Type B pancreatic cell (in vitro differentiated cells): ENCODE data around the gene IL1RAPL2. TPM values are rescaled to one million over a fixed set of nuclear protein-coding genes. Genes with fewer than 3 reads are reported as not detected.

ENCODE experiments used
- DNase-seq: peaks from one replicate; pipeline ENCODE4 v3.0.0; 2021; ENCODE audit warnings: mixed read lengths; ENCODE audit not compliant: unreplicated experiment; ENCODE audit errors: extremely low spot score
- H3K27ac Mint-ChIP-seq: 2 replicates; pipeline ENCODE4 v1.8.0; 2021; ENCODE audit warnings: mild to moderate bottlenecking, mixed read lengths
- H3K27me3 Mint-ChIP-seq: 2 replicates; pipeline ENCODE4 v1.8.0; 2021; ENCODE audit warnings: mixed read lengths
- H3K36me3 Mint-ChIP-seq: 2 replicates; pipeline ENCODE4 v1.8.0; 2021; ENCODE audit warnings: mixed read lengths
- H3K4me1 Mint-ChIP-seq: one replicate; pipeline ENCODE4 v1.8.0; 2021; ENCODE audit warnings: mixed read lengths; ENCODE audit not compliant: unreplicated experiment
- H3K4me3 Mint-ChIP-seq: 2 replicates; pipeline ENCODE4 v1.8.0; 2021; ENCODE audit warnings: mild to moderate bottlenecking, mixed read lengths
- H3K9me3 Mint-ChIP-seq: 2 replicates; pipeline ENCODE4 v1.8.0; 2021; ENCODE audit warnings: mixed read lengths
- CTCF ChIP-seq: fragments of 200-600 bp; sonication (generic); conservative IDR thresholded peaks from 2 replicates; pipeline ENCODE4 v1.5.0; 2021; ENCODE audit warnings: antibody characterized with exemption, mild to moderate bottlenecking
- total RNA-seq: library from RNA; stranded (reverse); gene quantifications from 2 replicates; pipeline ENCODE4 v1.2.1, GENCODE V29; 2021; ENCODE audit warnings: low replicate concordance

Gene IL1RAPL2
- total RNA-seq, 1 donor from 2014 or later, result 4.5 TPM

GRCh38 chrX:105816517-105816916 lies 1250.5 kb downstream of the IL1RAPL2 start:
- Mint-ChIP-seq H3K9me3 (no peaks in the 10 kb centered on the region), H3K4me3 (no peak overlapping the region), H3K36me3 (no peaks in the 10 kb centered on the region), H3K4me1 (peaks cover 6% of the 10 kb centered on the region), H3K27me3 (peaks cover 19% of the 10 kb centered on the region), H3K27ac (no peak overlapping the region)
- DNase-seq, result no peak
- TF ChIP-seq CTCF, result no peak
